ELR (cell line): ENCODE measurements around the gene MRPL57.
A peak's percentile ranks its signal among the peaks of the same experiment; 100 is the strongest.
"Not testable (repeated sequence)": the region's sequence is repeated elsewhere in the genome, so short reads cannot be mapped to it uniquely, and the experiment has no call there.

Experiments
- DNase-seq: peaks from one replicate; pipeline ENCODE4 v3.0.0-alpha.2; 2015; ENCODE audit warnings: low read depth

MRPL57 gene

GRCh38 chr13:21197606-21198225 lies 21.3 kb downstream of the MRPL57 start:
- not testable (repeated sequence) for DNase-seq

GRCh38 chr13:21198391-21198790 lies 21.9 kb downstream of the MRPL57 start:
- DNase-seq: not testable (repeated sequence)

GRCh38 chr13:21201456-21202190 lies 25.2 kb downstream of the MRPL57 start:
- not testable (repeated sequence) for DNase-seq

- peak; percentile 32 for DNase-seq
These were observed 26.5 kb downstream of the MRPL57 start for GRCh38 chr13:21202767-21203531.

GRCh38 chr13:21208652-21209154 lies 32.2 kb downstream of the MRPL57 start:
- DNase-seq: no peak

- DNase-seq: no peak
These were observed 35.8 kb downstream of the MRPL57 start for GRCh38 chr13:21212138-21212775.

- not testable (repeated sequence) for DNase-seq
These were observed 39.0 kb downstream of the MRPL57 start for GRCh38 chr13:21215419-21215818.

GRCh38 chr13:21216332-21216731 lies 39.9 kb downstream of the MRPL57 start:
- DNase-seq: no peak

GRCh38 chr13:21218351-21219035 lies 42.0 kb downstream of the MRPL57 start:
- no peak for DNase-seq

GRCh38 chr13:21219036-21219381 lies 42.6 kb downstream of the MRPL57 start:
- DNase-seq: no peak

GRCh38 chr13:21219716-21220115 lies 43.3 kb downstream of the MRPL57 start:
- not testable (repeated sequence) for DNase-seq

GRCh38 chr13:21221268-21221667 lies 44.8 kb downstream of the MRPL57 start:
- no peak for DNase-seq

- no peak for DNase-seq
These were observed 48.6 kb downstream of the MRPL57 start for GRCh38 chr13:21225082-21225481.

GRCh38 chr13:21225841-21226581 lies 49.6 kb downstream of the MRPL57 start:
- DNase-seq: no peak

- no peak for DNase-seq
These were observed 51.5 kb downstream of the MRPL57 start for GRCh38 chr13:21227917-21228316.
